ENCODE measurements around the gene COL20A1.

Gene COL20A1

GRCh38 chr20:63351811-63352591, 59.0 kb downstream of the COL20A1 start:
- DNase-seq (ENCODE audit: extremely low spot score): no peak
- POLR2A ChIA-PET: no interaction called here
- no peak for TF ChIP-seq CTCF (IDR thresholded peaks at IDR 0.05; ENCODE audit: control extremely low read depth, extremely low read depth, low read depth, missing control alignments)
- CTCF ChIA-PET: no interaction called here

DNA sequence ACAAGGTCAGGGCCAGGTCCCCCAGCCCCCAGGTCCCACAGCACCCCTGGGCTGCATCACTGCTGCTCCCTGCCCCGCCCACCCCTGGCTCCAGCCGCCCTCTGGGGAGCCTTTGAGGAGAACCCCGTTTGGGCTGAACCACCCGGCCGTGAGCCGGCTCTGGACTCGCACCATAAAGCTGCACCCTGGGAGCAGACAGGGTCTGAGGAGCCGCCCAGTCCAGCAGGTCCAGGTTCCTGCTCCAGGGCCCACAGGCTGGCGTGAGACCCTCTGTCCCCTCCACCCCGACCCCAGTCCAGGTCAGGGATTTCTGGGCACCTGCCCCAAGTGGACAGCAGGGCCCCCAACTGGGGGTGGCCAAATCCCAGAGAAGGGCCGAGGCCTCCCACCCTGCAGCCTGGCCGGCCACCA, 59.8 kb downstream of the COL20A1 start:
- CTCF ChIA-PET: no interaction called here
- POLR2A ChIA-PET: no interaction called here
- TF ChIP-seq CTCF (IDR thresholded peaks at IDR 0.05; ENCODE audit: control extremely low read depth, extremely low read depth, low read depth, missing control alignments): no peak
- DNase-seq (ENCODE audit: extremely low spot score): no peak

GRCh38 chr20:63354636-63355350, 61.8 kb downstream of the COL20A1 start:
- ChIA-PET POLR2A (no interaction called here), CTCF (interaction anchor here (1.4 kb wide), 1 partner anchor 26 kb away, joined by 3 read pairs; no protein-coding TSS in a partner anchor)
- DNase-seq (ENCODE audit: extremely low spot score): no peak
- no peak for TF ChIP-seq CTCF (IDR thresholded peaks at IDR 0.05; ENCODE audit: control extremely low read depth, extremely low read depth, low read depth, missing control alignments)

GRCh38 chr20:63355781-63356295, 62.9 kb downstream of the COL20A1 start:
- TF ChIP-seq CTCF (IDR thresholded peaks at IDR 0.05; ENCODE audit: control extremely low read depth, extremely low read depth, low read depth, missing control alignments): no peak
- POLR2A ChIA-PET: interaction anchor here (0.5 kb wide), 1 partner anchor 525 kb away, joined by 4 read pairs; no protein-coding TSS in a partner anchor
- DNase-seq (ENCODE audit: extremely low spot score): no peak
- CTCF ChIA-PET: interaction anchor here (1.4 kb wide), 1 partner anchor 25 kb away, joined by 3 read pairs; no protein-coding TSS in a partner anchor

GRCh38 chr20:63356511-63356910, 63.5 kb downstream of the COL20A1 start:
- ChIA-PET POLR2A (no interaction called here), CTCF (no interaction called here)
- DNase-seq (ENCODE audit: extremely low spot score): no peak
- TF ChIP-seq CTCF (IDR thresholded peaks at IDR 0.05; ENCODE audit: control extremely low read depth, extremely low read depth, low read depth, missing control alignments): no peak

GRCh38 chr20:63356931-63357879, 64.2 kb downstream of the COL20A1 start:
- TF ChIP-seq CTCF (IDR thresholded peaks at IDR 0.05; ENCODE audit: control extremely low read depth, extremely low read depth, low read depth, missing control alignments): no peak
- POLR2A ChIA-PET: no interaction called here
- DNase-seq (ENCODE audit: extremely low spot score): no peak
- CTCF ChIA-PET: interaction anchor here (1.9 kb wide), 1 partner anchor 25 kb away, joined by 7 read pairs; no protein-coding TSS in a partner anchor
